MM.1S (cell line): ENCODE results near the gene TSHR.

Experiments used
- EZH2phosphoT487 ChIP-seq: fragments of 300-600 bp; sonication (generic); IDR thresholded peaks from 2 replicates; pipeline ENCODE4 v1.6.1; 2018; ENCODE audit warnings: antibody characterized with exemption, low read length
- TF ChIP-seq, protein P1 (sequence below): fragments of 300-600 bp; sonication (generic); IDR thresholded peaks from 2 replicates; pipeline ENCODE4 v1.5.1; 2016; ENCODE audit warnings: antibody characterized with exemption, low read length, mixed read lengths

GRCh38 chr14:81070511-81070910 is 115.1 kb downstream of the TSHR start:
- TF ChIP-seq, protein P1, sequence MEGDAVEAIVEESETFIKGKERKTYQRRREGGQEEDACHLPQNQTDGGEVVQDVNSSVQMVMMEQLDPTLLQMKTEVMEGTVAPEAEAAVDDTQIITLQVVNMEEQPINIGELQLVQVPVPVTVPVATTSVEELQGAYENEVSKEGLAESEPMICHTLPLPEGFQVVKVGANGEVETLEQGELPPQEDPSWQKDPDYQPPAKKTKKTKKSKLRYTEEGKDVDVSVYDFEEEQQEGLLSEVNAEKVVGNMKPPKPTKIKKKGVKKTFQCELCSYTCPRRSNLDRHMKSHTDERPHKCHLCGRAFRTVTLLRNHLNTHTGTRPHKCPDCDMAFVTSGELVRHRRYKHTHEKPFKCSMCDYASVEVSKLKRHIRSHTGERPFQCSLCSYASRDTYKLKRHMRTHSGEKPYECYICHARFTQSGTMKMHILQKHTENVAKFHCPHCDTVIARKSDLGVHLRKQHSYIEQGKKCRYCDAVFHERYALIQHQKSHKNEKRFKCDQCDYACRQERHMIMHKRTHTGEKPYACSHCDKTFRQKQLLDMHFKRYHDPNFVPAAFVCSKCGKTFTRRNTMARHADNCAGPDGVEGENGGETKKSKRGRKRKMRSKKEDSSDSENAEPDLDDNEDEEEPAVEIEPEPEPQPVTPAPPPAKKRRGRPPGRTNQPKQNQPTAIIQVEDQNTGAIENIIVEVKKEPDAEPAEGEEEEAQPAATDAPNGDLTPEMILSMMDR, result no peak
- TF ChIP-seq EZH2phosphoT487, result no peak
